Endothelial cell of umbilical vein (primary cell): ENCODE data around the gene CIPC. TPM values are rescaled to one million over a fixed set of nuclear protein-coding genes. Genes with fewer than 3 reads are reported as not detected.

Source experiments
- BruUV-seq: library from RNA; stranded (reverse); fragments of 400-500 nt; replicated peaks from 2 replicates; lab custom pipeline; 2021; lab: Mats Ljungman, UMichigan
- CTCF ChIA-PET: fragments of 300-600, 350-600 bp; sonication (Branson Sonifier 250); formaldehyde crosslinking; loops from one replicate; lab custom pipeline; 2021; ENCODE audit warnings: antibody characterized with exemption, inconsistent platforms; lab: Charles Lee
- POLR2A ChIA-PET: fragments of 300-600, 350-600 bp; sonication (Branson Sonifier 250); formaldehyde crosslinking; loops from one replicate; lab custom pipeline; 2021; ENCODE audit warnings: antibody characterized with exemption, inconsistent platforms; lab: Charles Lee
- DNase-seq: peaks from one replicate; pipeline ENCODE4 v3.0.0-alpha.2; 2011; ENCODE audit warnings: low read depth, low spot score
- FAIRE-seq: peaks from 2 replicates; lab custom pipeline; 2011; peaks lifted over from hg19 to GRCh38; lab: Jason Lieb, UNC
- H2AFZ ChIP-seq: 2 replicates; pipeline ENCODE4 v1.6.0; 2012; ENCODE audit warnings: low read depth, low read length, control low read depth, inconsistent platforms
- H3K27ac ChIP-seq: 2 replicates; pipeline ENCODE4 v1.5.1; 2011; ENCODE audit warnings: low read depth, mild to moderate bottlenecking, control low read depth, low read length, moderate library complexity; ENCODE audit not compliant: insufficient read depth
- H3K27me3 ChIP-seq, 2 experiments: 2 replicates each; pipeline versions ENCODE4 v1.6.0 to v1.6.1; 2011; ENCODE audit warnings: low read length in 2 of 2, mixed read lengths in 1 of 2; ENCODE audit not compliant: control insufficient read depth in 2 of 2, insufficient read depth in 2 of 2
- H3K36me3 ChIP-seq, 2 experiments: 2 replicates in 1 of 2; 3 replicates in 1 of 2; pipeline ENCODE4 v1.5.1; 2011; ENCODE audit warnings: low read length in 2 of 2, mild to moderate bottlenecking in 1 of 2, moderate library complexity in 1 of 2; ENCODE audit not compliant: control insufficient read depth in 2 of 2, insufficient read depth in 2 of 2; ENCODE audit errors: extremely low read depth in 1 of 2
- H3K4me1 ChIP-seq: 3 replicates; pipeline ENCODE4 v1.5.1; 2011; ENCODE audit warnings: mild to moderate bottlenecking, low read length; ENCODE audit not compliant: control insufficient read depth, insufficient read depth; ENCODE audit errors: extremely low read depth
- H3K4me2 ChIP-seq: 2 replicates; pipeline ENCODE4 v1.6.1; 2011; ENCODE audit warnings: low read length, control low read depth, mixed read lengths; ENCODE audit not compliant: insufficient read depth
- H3K4me3 ChIP-seq, 3 experiments: fragments of 200-600 bp in 1 of 3; sonication (generic), shearing (Covaris generic) in 1 of 3; replicated peaks in 1 of 3; 2 replicates each; pipeline ENCODE4 v1.5.1; 2011 to 2016; ENCODE audit warnings: control low read depth in 3 of 3, low read length in 3 of 3, mild to moderate bottlenecking in 2 of 3, inconsistent platforms in 1 of 3, low read depth in 1 of 3, moderate library complexity in 1 of 3; ENCODE audit not compliant: insufficient read depth in 1 of 3
- H3K79me2 ChIP-seq: 2 replicates; pipeline ENCODE4 v1.6.0; 2012; ENCODE audit warnings: low read length, inconsistent platforms; ENCODE audit not compliant: control insufficient read depth, insufficient read depth
- H3K9ac ChIP-seq: replicated peaks from 2 replicates; pipeline ENCODE3; 2011; ENCODE audit warnings: low read length, control low read depth; ENCODE audit not compliant: insufficient read depth; ENCODE audit errors: extremely low read depth
- H3K9me1 ChIP-seq: replicated peaks from 3 replicates; pipeline ENCODE4 v1.6.0; 2011; ENCODE audit warnings: mild to moderate bottlenecking, low read length; ENCODE audit not compliant: control insufficient read depth, insufficient read depth; ENCODE audit errors: extremely low read depth
- H3K9me3 ChIP-seq: replicated peaks from 2 replicates; pipeline ENCODE4 v1.5.1; 2012; ENCODE audit warnings: low read length, inconsistent platforms; ENCODE audit not compliant: control insufficient read depth, insufficient read depth
- H4K20me1 ChIP-seq: replicated peaks from 2 replicates; pipeline ENCODE3; 2011; ENCODE audit warnings: mild to moderate bottlenecking, low read length; ENCODE audit not compliant: control insufficient read depth, insufficient read depth; ENCODE audit errors: extremely low read depth
- CTCF ChIP-seq, 2 donors: IDR thresholded peaks; 1 replicate in 1 of 2; 2 replicates in 1 of 2; pipeline ENCODE4 v1.5.1; 2011; ENCODE audit warnings: low read length in 2 of 2, mild to moderate bottlenecking in 2 of 2, moderate library complexity in 2 of 2, control low read depth in 1 of 2, inconsistent platforms in 1 of 2, low read depth in 1 of 2; ENCODE audit not compliant: insufficient read depth in 1 of 2; ENCODE audit errors: extremely low read depth in 1 of 2
- EZH2 ChIP-seq: IDR thresholded peaks from 2 replicates; pipeline ENCODE4 v1.6.1; 2012; ENCODE audit warnings: borderline replicate concordance, low read depth, mild to moderate bottlenecking, moderate library complexity, low read length, inconsistent platforms; ENCODE audit not compliant: severe bottlenecking
- FOS ChIP-seq: IDR thresholded peaks from 2 replicates; pipeline ENCODE4 v1.6.1; 2011; ENCODE audit warnings: mild to moderate bottlenecking, low read length, moderate library complexity, borderline replicate concordance; ENCODE audit not compliant: insufficient read depth
- GATA2 ChIP-seq: IDR thresholded peaks from 2 replicates; pipeline ENCODE4 v1.7.0; 2011; ENCODE audit warnings: low read depth, mild to moderate bottlenecking, moderate library complexity, mixed read lengths, low read length; ENCODE audit not compliant: insufficient read length, insufficient read depth
- JUN ChIP-seq: IDR thresholded peaks from 2 replicates; pipeline ENCODE4 v1.6.1; 2011; ENCODE audit warnings: borderline replicate concordance, low read depth; ENCODE audit not compliant: insufficient read length, insufficient read depth
- MAX ChIP-seq: IDR thresholded peaks from 2 replicates; pipeline ENCODE4 v1.6.1; 2011; ENCODE audit not compliant: insufficient read depth, insufficient read length
- MYC ChIP-seq: IDR thresholded peaks from one replicate; pipeline ENCODE4 v1.6.1; 2011; ENCODE audit warnings: mild to moderate bottlenecking, low read depth, low read length
- POLR2A ChIP-seq: IDR thresholded peaks from 2 replicates; pipeline ENCODE4 v1.6.1; 2012; ENCODE audit warnings: low read depth, mild to moderate bottlenecking, control low read depth, low read length
- POLR2AphosphoS5 ChIP-seq: IDR thresholded peaks from 2 replicates; pipeline ENCODE4 v1.6.1; 2012; ENCODE audit warnings: low read depth, mild to moderate bottlenecking, control low read depth, low read length, moderate library complexity; ENCODE audit not compliant: insufficient read depth
- dilution Hi-C: fragments of 300-500 bp; cut with MboI; formaldehyde crosslinking; loops from one replicate; pipeline ENCODE4 v1.15.0; 2019; ENCODE audit warnings: low sequenced_read_pairs; ENCODE audit not compliant: extremely low pct_ligation_motif_present
- intact Hi-C: fragments of 100-400 bp; cut with micrococcal nuclease; formaldehyde crosslinking; loops from one replicate; pipeline ENCODE4 v1.10.0; 2022
- polyA plus RNA-seq, 4 experiments: library from polyadenylated mRNA; depleted of rRNA in 3 of 4; stranded (reverse) in 3 of 4; unstranded in 1 of 4; fragments of >200 nt; gene quantifications; 2 replicates each; pipeline versions ENCODE4 v1.2.1 to v1.2.3, GENCODE V29; 2011 to 2012; ENCODE audit warnings: missing spikeins in 1 of 4
- total RNA-seq: library from RNA; stranded (reverse); gene quantifications from 2 replicates; pipeline ENCODE4 v1.2.3, GENCODE V29; 2021

CIPC gene
- total and polyA plus RNA-seq, 2 donors (not counting 3 experiments of a cell fraction or from before 2014, with no cell fraction given) = 8.8 to 17.4 TPM

- ChIA-PET POLR2A (no interaction called here), CTCF (interaction anchor here (0.7 to 3.9 kb wide), 7 partner anchors 12 to 210 kb away, joined by 3 to 24 read pairs (median 6); no protein-coding TSS in a partner anchor)
- dilution Hi-C loops = loop anchor here (25.0 kb wide), 1 partner anchor 196 kb away; no protein-coding TSS in a partner anchor
- DNase-seq = no peak
- no peaks in the 10 kb centered on the region for H3K36me3 ChIP-seq
- H3K9ac ChIP-seq = no peak overlapping the region
- TF ChIP-seq GATA2 = no peak
- no peak for TF ChIP-seq JUN
- TF ChIP-seq MAX = no peak
- no peak for TF ChIP-seq POLR2A
- no peak for TF ChIP-seq EZH2
- TF ChIP-seq MYC = no peak
- no peak for TF ChIP-seq CTCF (IDR thresholded peaks at IDR 0.05; ENCODE audit: extremely low read depth in 1 of 2, insufficient read depth in 1 of 2, low read depth in 1 of 2, low read length in 2 of 2)
- no peak for TF ChIP-seq FOS
- TF ChIP-seq POLR2AphosphoS5 = no peak
- H3K27ac ChIP-seq = no peak overlapping the region
- no peaks in the 10 kb centered on the region for H3K9me1 ChIP-seq
- H3K27me3 ChIP-seq = peaks cover 10 to 11% of the 10 kb centered on the region in 2 experiments
- intact Hi-C loops = no loop called here
- no peak overlapping the region for H3K4me2 ChIP-seq
- H3K4me3 ChIP-seq = no peak overlapping the region
- H3K4me1 ChIP-seq = no peaks in the 10 kb centered on the region
- H3K79me2 ChIP-seq = no peaks in the 10 kb centered on the region
- H2AFZ ChIP-seq = no peak overlapping the region
- no peak for FAIRE-seq
- H3K9me3 ChIP-seq = no peaks in the 10 kb centered on the region
- H4K20me1 ChIP-seq = no peaks in the 10 kb centered on the region
- BruUV-seq = no TSS peak
Measured at GRCh38 chr14:77083082-77083481, 15.0 kb upstream of the CIPC start.
